ENCODE results near the gene PROZ.

The PROZ gene

DNA sequence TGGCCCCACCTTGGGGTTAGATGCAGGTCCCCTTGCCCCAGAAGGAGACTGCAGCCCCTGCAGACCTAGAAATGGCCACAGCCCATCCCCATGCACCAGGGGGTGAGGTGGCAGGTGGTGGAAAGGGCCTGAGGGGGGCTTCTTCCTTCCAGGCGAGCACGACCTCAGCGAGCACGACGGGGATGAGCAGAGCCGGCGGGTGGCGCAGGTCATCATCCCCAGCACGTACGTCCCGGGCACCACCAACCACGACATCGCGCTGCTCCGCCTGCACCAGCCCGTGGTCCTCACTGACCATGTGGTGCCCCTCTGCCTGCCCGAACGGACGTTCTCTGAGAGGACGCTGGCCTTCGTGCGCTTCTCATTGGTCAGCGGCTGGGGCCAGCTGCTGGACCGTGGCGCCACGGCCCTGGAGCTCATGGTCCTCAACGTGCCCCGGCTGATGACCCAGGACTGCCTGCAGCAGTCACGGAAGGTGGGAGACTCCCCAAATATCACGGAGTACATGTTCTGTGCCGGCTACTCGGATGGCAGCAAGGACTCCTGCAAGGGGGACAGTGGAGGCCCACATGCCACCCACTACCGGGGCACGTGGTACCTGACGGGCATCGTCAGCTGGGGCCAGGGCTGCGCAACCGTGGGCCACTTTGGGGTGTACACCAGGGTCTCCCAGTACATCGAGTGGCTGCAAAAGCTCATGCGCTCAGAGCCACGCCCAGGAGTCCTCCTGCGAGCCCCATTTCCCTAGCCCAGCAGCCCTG is 40.0 kb upstream of the PROZ start:
- Histone ChIP-seq H3K9ac (ENCODE audit: insufficient read length) (no peak overlapping the region), H3K4me3 (no peak overlapping the region), H3K27ac (no peak overlapping the region), H3K36me3 (ENCODE audit: insufficient read depth, low read length) (no peaks in the 10 kb centered on the region), H3K9me3 (ENCODE audit: low read depth, low read length) (no peaks in the 10 kb centered on the region)
- TF ChIP-seq POLR2AphosphoS5 (IDR thresholded peaks at IDR 0.05; ENCODE audit: borderline replicate concordance, low read depth, low read length) = no peak
- no peak for TF ChIP-seq FOXP2 (optimal IDR thresholded peaks at IDR 0.05; ENCODE audit: control extremely low read depth, extremely low read length, insufficient read depth)
- no peak for DNase-seq (ENCODE audit: low read depth, low spot score)

DNA sequence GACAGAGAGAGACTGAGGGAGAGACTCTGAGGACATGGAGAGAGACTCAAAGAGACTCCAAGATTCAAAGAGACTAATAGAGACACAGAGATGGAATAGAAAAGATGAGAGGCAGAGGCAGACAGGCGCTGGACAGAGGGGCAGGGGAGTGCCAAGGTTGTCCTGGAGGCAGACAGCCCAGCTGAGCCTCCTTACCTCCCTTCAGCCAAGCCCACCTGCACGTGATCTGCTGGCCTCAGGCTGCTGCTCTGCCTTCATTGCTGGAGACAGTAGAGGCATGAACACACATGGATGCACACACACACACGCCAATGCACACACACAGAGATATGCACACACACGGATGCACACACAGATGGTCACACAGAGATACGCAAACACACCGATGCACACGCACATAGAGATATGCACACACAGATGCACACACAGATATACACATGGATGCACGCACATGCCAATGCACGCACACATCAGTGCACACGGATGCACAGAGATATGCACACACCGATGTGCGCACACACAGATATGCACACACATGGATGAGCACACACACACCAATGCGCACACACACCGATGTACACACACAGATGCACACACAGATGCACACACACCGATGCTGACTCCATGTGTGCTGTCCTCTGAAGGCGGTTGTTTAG is 39.2 kb upstream of the PROZ start:
- Histone ChIP-seq H3K4me3 (no peak overlapping the region), H3K9me3 (ENCODE audit: low read depth, low read length) (no peaks in the 10 kb centered on the region), H3K36me3 (ENCODE audit: insufficient read depth, low read length) (no peaks in the 10 kb centered on the region), H3K27ac (no peak overlapping the region), H3K9ac (ENCODE audit: insufficient read length) (no peak overlapping the region)
- no peak for TF ChIP-seq POLR2AphosphoS5 (IDR thresholded peaks at IDR 0.05; ENCODE audit: borderline replicate concordance, low read depth, low read length)
- TF ChIP-seq FOXP2 (optimal IDR thresholded peaks at IDR 0.05; ENCODE audit: control extremely low read depth, extremely low read length, insufficient read depth) = no peak
- no peak for TF ChIP-seq EZH2 (IDR thresholded peaks at IDR 0.05)
- no peak for DNase-seq (ENCODE audit: low read depth, low spot score)

DNA sequence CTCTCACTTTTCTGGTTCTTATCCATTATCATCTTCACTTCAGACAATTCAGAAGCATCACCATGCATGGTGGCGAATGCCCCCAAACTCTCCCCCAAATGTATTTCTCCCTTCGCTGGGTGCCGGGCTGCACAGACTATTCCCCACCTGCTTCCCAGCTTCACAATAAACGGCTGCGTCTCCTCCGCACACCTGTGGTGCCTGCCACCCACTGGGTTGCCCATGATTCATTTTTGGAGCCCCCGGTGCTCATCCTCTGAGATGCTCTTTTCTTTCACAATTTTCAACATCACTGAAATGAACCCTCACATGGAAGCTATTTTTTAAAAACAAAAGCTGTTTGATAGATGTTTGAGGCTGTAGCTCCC is 38.6 kb upstream of the PROZ start:
- no peak overlapping the region for H3K9ac ChIP-seq (ENCODE audit: insufficient read length)
- TF ChIP-seq FOXP2 (optimal IDR thresholded peaks at IDR 0.05; ENCODE audit: control extremely low read depth, extremely low read length, insufficient read depth) = no peak
- TF ChIP-seq EZH2 (IDR thresholded peaks at IDR 0.05) = no peak
- no peak for TF ChIP-seq POLR2AphosphoS5 (IDR thresholded peaks at IDR 0.05; ENCODE audit: borderline replicate concordance, low read depth, low read length)
- H3K27ac ChIP-seq = no peak overlapping the region
- DNase-seq (ENCODE audit: low read depth, low spot score) = no peak
- H3K36me3 ChIP-seq (ENCODE audit: insufficient read depth, low read length) = no peaks in the 10 kb centered on the region
- no peak overlapping the region for H3K4me3 ChIP-seq
- no peaks in the 10 kb centered on the region for H3K9me3 ChIP-seq (ENCODE audit: low read depth, low read length)

DNA sequence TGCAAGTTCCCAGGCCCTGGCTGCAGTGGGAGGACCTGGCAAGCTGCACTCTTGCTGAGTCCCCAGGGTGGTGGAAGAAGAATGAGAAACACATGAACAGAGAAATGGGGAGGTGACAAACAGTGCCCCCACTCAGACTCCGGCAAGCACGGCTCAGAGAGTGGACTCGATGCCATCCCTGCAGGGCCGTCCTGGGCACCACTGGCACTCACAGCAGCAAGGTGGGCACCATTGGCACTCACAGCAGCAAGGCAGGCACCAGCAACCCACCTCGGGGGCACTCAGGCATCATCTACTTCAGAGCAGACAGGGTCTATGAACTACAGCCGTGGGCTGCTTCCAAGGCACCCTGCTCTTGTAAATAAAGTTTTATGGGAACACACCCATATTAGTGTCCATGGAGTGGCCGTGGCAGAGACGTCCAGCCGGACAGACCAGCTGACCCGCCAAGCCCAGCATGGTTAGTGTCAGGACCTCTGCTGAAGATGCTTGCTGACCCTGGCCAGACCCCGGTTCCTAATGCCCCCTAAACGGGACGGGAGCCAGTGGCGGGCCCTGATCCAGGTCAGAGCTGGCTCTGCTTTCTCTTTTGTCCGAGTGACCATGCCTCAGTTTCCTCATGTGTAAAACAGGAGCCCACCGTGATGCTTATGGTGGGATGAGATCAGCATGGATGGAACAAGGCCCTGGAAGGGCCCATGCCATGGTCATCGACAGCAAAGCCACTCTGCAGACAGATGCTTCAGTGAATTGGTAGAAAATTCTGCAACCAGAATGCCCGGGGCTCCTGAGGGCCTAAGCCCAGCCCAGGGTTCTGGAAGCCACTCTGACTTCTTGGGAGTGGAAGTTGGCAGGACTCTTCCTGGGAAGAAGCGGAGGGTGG is 37.9 kb upstream of the PROZ start:
- no peak overlapping the region for H3K27ac ChIP-seq
- H3K36me3 ChIP-seq (ENCODE audit: insufficient read depth, low read length) = no peaks in the 10 kb centered on the region
- H3K9ac ChIP-seq (ENCODE audit: insufficient read length) = no peak overlapping the region
- no peak overlapping the region for H3K4me3 ChIP-seq
- no peak for DNase-seq (ENCODE audit: low read depth, low spot score)
- no peak for TF ChIP-seq FOXP2 (optimal IDR thresholded peaks at IDR 0.05; ENCODE audit: control extremely low read depth, extremely low read length, insufficient read depth)
- TF ChIP-seq EZH2 (IDR thresholded peaks at IDR 0.05) = no peak
- TF ChIP-seq POLR2AphosphoS5 (IDR thresholded peaks at IDR 0.05; ENCODE audit: borderline replicate concordance, low read depth, low read length) = no peak
- no peaks in the 10 kb centered on the region for H3K9me3 ChIP-seq (ENCODE audit: low read depth, low read length)

DNA sequence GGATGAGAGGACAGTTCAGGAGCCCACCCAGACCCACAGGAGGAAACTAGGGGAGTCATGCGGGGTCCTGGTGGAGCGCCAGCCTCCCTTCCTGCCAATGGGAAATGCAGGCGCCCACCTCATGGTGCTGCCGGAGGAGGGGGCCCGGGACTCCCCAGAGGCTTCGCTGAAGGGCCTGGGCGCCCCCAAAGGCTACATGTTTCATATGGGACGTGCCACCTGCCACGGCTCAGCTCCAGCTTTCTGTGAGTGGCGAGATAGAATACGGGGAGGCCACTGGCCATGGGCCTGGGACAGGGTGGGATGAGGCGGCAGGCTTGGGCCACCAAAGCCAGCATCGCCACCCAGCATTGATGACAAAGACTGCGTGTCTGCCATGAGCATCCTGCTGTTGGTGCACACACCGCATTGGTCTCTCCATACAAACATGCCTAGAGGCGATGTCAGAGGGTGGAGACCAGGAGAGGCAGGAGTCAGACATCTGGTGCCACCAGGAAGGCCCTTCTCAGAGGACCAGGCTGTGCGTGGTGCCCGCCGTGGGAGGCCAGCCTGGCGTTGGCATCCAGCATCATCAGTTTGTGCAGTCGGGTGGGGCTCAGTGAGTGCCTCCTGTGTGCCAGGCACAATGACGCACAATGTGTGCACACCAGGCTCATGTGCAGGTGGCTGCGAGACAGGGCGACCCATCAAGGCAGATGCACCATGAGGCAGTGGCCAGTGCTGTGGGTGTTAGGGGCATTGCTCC is 37.1 kb upstream of the PROZ start:
- no peak overlapping the region for H3K27ac ChIP-seq
- no peaks in the 10 kb centered on the region for H3K36me3 ChIP-seq (ENCODE audit: insufficient read depth, low read length)
- no peak overlapping the region for H3K4me3 ChIP-seq
- no peak overlapping the region for H3K9ac ChIP-seq (ENCODE audit: insufficient read length)
- DNase-seq (ENCODE audit: low read depth, low spot score) = no peak
- TF ChIP-seq FOXP2 (optimal IDR thresholded peaks at IDR 0.05; ENCODE audit: control extremely low read depth, extremely low read length, insufficient read depth) (no peak), EZH2 (IDR thresholded peaks at IDR 0.05) (no peak), POLR2AphosphoS5 (IDR thresholded peaks at IDR 0.05; ENCODE audit: borderline replicate concordance, low read depth, low read length) (no peak)
- no peaks in the 10 kb centered on the region for H3K9me3 ChIP-seq (ENCODE audit: low read depth, low read length)

DNA sequence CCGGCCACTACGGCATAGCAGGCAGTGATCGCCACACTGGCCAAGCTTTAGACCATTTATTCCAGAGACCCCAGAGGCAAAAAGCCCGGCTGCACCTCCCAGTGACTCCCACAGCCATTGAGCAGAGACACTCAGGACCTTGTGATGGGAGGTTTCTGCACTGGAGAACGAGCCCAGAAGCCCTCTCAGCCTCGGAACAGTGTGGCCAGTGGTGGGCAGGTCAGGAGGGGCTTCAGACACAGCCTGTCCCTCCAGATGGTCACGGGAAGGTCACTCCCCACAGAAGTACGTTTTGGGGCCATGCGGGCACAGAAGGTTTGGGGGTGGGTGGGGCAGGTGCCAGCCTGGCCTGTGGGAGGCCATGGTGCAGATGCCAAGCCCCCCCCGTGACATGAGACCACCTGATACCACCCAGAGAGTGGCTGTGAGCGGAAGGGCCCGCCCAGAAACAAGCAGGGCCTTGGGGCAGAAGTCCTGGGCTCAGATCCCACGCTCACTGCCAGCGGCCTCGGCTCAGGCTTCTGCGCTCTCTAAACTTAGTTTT is 36.4 kb upstream of the PROZ start:
- TF ChIP-seq EZH2 (IDR thresholded peaks at IDR 0.05) (no peak), POLR2AphosphoS5 (IDR thresholded peaks at IDR 0.05; ENCODE audit: borderline replicate concordance, low read depth, low read length) (no peak), FOXP2 (optimal IDR thresholded peaks at IDR 0.05; ENCODE audit: control extremely low read depth, extremely low read length, insufficient read depth) (no peak)
- DNase-seq (ENCODE audit: low read depth, low spot score) = no peak
- Histone ChIP-seq H3K4me3 (no peak overlapping the region), H3K36me3 (ENCODE audit: insufficient read depth, low read length) (no peaks in the 10 kb centered on the region), H3K9ac (ENCODE audit: insufficient read length) (no peak overlapping the region), H3K9me3 (ENCODE audit: low read depth, low read length) (no peaks in the 10 kb centered on the region), H3K27ac (no peak overlapping the region)

DNA sequence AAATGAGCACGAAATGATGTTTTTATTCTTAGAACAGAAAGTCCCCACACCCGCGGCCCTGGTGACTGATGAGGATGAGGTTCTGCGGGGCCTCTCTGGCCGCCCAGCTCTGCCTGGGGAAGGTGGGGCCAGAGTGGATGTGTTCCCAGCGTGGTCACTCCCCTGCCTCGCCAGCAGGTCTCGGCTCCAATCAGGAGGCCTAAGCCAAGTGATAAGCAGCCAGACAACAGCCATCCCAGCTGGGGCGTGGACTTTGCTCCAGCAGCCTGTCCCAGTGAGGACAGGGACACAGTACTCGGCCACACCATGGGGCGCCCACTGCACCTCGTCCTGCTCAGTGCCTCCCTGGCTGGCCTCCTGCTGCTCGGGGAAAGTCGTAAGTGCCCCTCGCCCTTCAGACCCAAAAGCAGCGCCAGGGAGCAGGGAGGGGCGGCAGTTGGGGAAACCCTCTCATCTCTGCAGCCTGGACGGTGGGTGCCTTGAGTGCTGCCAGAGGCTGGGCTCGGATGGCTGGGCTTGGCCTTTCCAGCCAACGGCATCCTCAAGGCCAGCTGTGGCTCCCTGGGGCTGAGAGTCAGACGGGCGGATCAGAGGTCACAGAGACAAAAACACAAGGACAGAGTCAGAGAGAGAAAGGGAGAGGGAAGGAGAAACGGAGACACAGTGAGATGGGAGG is 35.8 kb upstream of the PROZ start, which contains the start of gene F10:
TSS of gene F10 (plus strand) at position 250 of the 676 bp plus-strand sequence. CDS start at position 307, 57 bp downstream.
- no peak within 1 kb of the TSS for H3K9ac ChIP-seq (ENCODE audit: insufficient read length)
- H3K27ac ChIP-seq = no peak within 1 kb of the TSS

More for the DNA sequence above, 35.8 kb upstream of the PROZ start, which contains the start of gene F10:
- TF ChIP-seq EZH2 (IDR thresholded peaks at IDR 0.05) (no peak), POLR2AphosphoS5 (IDR thresholded peaks at IDR 0.05; ENCODE audit: borderline replicate concordance, low read depth, low read length) (no peak), FOXP2 (optimal IDR thresholded peaks at IDR 0.05; ENCODE audit: control extremely low read depth, extremely low read length, insufficient read depth) (no peak)
- Histone ChIP-seq H3K36me3 (ENCODE audit: insufficient read depth, low read length) (no peaks in the 10 kb centered on the region), H3K9me3 (ENCODE audit: low read depth, low read length) (no peaks in the 10 kb centered on the region), H3K4me3 (no peak within 1 kb of the TSS)
- DNase-seq (ENCODE audit: low read depth, low spot score) = no peak
